HEK293 (cell line): ENCODE measurements around the gene ASPHD1.

Experiments used
- TRIM28 ChIP-seq: IDR thresholded peaks from 2 replicates; pipeline ENCODE4 v1.6.1; 2011; ENCODE audit warnings: low read length, control low read depth, borderline replicate concordance
- ZBTB8A ChIP-seq: fragments of 450-650 bp; formaldehyde crosslinking; IDR thresholded peaks from 2 replicates; pipeline ENCODE4 v1.5.1; 2016; ENCODE audit warnings: missing biosample characterization, missing genetic modification characterization
- ZNF549 ChIP-seq: fragments of 450-650 bp; IDR thresholded peaks from 2 replicates; pipeline ENCODE4 v1.5.1; 2018; ENCODE audit warnings: missing biosample characterization, missing genetic modification characterization, mild to moderate bottlenecking, inconsistent platforms, moderate library complexity
- ZSCAN30 ChIP-seq: fragments of 450-650 bp; IDR thresholded peaks from 2 replicates; pipeline ENCODE4 v1.5.1; 2018; ENCODE audit warnings: missing biosample characterization, mild to moderate bottlenecking, missing genetic modification characterization, moderate library complexity
- TF ChIP-seq, protein P1 (sequence below): fragments of 450-650 bp; formaldehyde crosslinking; IDR thresholded peaks from 2 replicates; pipeline ENCODE4 v1.5.1; 2016; ENCODE audit warnings: missing biosample characterization, missing genetic modification characterization
- TF ChIP-seq, protein P2 (sequence below): fragments of 450-650 bp; formaldehyde crosslinking; IDR thresholded peaks from 2 replicates; pipeline ENCODE4 v1.5.1; 2017; ENCODE audit warnings: missing biosample characterization, mild to moderate bottlenecking, missing genetic modification characterization, moderate library complexity
- TF ChIP-seq, protein P3 (sequence below): fragments of 450-650 bp; formaldehyde crosslinking; IDR thresholded peaks from 2 replicates; pipeline ENCODE4 v1.5.1; 2016; ENCODE audit warnings: missing biosample characterization, missing genetic modification characterization, borderline replicate concordance

DNA sequence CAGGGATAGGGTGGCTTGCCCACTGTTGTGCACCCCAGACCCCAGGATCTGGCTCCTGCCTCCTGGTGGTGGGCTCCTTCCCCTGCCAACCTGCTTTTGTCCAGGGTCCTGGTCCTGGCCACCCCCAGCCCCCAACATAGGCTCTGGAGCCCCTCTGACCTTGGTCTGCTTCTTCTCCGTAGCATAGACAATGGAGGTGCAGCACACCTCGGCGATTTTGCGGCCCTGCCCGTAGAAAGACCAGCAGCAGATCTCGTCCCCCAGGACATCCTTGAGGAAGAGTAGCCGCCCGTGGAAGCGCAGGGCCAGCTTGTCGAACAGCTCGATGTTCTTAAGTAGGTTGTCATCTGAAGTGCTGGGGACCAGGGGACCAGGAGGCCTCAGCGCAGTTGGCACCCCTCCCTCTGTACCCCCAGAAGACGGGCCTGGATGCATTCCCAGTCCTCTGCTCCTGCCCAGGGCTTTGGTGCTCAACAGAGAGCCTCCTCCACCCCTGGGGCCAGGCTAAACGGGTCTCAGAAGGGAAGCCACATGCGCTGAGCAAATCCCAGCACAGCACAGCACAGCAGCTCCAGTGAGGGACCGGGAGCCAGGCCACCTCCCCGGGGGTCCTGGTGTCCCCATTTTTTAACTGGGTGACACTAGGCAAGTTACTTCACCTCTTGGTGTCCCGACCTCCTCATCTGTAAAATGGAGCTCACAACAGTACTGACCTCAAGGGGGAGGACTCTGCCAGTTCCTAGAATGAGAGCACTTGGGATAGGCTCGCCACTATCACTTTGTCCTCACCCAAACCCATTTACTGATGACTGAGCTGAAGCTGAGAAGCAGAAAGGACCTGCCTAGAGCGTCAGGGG lies 10.8 kb downstream of the ASPHD1 start:
- TF ChIP-seq, protein P1, sequence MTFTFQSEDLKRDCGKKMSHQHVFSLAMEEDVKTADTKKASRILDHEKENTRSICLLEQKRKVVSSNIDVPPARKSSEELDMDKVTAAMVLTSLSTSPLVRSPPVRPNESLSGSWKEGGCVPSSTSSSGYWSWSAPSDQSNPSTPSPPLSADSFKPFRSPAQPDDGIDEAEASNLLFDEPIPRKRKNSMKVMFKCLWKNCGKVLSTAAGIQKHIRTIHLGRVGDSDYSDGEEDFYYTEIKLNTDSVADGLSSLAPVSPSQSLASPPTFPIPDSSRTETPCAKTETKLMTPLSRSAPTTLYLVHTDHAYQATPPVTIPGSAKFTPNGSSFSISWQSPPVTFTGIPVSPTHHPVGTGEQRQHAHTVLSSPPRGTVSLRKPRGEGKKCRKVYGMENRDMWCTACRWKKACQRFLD (tag by site-specific recombination), result no peak
- TF ChIP-seq ZBTB8A (tag by site-specific recombination), result no peak
- TF ChIP-seq, protein P2, sequence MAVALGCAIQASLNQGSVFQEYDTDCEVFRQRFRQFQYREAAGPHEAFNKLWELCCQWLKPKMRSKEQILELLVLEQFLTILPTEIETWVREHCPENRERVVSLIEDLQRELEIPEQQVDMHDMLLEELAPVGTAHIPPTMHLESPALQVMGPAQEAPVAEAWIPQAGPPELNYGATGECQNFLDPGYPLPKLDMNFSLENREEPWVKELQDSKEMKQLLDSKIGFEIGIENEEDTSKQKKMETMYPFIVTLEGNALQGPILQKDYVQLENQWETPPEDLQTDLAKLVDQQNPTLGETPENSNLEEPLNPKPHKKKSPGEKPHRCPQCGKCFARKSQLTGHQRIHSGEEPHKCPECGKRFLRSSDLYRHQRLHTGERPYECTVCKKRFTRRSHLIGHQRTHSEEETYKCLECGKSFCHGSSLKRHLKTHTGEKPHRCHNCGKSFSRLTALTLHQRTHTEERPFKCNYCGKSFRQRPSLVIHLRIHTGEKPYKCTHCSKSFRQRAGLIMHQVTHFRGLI (tag by site-specific recombination), result no peak
- TF ChIP-seq ZNF549 (tag by site-specific recombination), result no peak
- no peak for TF ChIP-seq TRIM28
- TF ChIP-seq ZSCAN30, result no peak
- TF ChIP-seq, protein P3, sequence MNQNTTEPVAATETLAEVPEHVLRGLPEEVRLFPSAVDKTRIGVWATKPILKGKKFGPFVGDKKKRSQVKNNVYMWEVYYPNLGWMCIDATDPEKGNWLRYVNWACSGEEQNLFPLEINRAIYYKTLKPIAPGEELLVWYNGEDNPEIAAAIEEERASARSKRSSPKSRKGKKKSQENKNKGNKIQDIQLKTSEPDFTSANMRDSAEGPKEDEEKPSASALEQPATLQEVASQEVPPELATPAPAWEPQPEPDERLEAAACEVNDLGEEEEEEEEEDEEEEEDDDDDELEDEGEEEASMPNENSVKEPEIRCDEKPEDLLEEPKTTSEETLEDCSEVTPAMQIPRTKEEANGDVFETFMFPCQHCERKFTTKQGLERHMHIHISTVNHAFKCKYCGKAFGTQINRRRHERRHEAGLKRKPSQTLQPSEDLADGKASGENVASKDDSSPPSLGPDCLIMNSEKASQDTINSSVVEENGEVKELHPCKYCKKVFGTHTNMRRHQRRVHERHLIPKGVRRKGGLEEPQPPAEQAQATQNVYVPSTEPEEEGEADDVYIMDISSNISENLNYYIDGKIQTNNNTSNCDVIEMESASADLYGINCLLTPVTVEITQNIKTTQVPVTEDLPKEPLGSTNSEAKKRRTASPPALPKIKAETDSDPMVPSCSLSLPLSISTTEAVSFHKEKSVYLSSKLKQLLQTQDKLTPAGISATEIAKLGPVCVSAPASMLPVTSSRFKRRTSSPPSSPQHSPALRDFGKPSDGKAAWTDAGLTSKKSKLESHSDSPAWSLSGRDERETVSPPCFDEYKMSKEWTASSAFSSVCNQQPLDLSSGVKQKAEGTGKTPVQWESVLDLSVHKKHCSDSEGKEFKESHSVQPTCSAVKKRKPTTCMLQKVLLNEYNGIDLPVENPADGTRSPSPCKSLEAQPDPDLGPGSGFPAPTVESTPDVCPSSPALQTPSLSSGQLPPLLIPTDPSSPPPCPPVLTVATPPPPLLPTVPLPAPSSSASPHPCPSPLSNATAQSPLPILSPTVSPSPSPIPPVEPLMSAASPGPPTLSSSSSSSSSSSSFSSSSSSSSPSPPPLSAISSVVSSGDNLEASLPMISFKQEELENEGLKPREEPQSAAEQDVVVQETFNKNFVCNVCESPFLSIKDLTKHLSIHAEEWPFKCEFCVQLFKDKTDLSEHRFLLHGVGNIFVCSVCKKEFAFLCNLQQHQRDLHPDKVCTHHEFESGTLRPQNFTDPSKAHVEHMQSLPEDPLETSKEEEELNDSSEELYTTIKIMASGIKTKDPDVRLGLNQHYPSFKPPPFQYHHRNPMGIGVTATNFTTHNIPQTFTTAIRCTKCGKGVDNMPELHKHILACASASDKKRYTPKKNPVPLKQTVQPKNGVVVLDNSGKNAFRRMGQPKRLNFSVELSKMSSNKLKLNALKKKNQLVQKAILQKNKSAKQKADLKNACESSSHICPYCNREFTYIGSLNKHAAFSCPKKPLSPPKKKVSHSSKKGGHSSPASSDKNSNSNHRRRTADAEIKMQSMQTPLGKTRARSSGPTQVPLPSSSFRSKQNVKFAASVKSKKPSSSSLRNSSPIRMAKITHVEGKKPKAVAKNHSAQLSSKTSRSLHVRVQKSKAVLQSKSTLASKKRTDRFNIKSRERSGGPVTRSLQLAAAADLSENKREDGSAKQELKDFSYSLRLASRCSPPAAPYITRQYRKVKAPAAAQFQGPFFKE (tag by site-specific recombination), result no peak
